Subcutaneous adipose tissue (tissue), 4 donors: ENCODE data around the gene TIMM8A. TPM values are rescaled to one million over a fixed set of nuclear protein-coding genes. Genes with fewer than 3 reads are reported as not detected.

ENCODE experiments used
- CTCF ChIP-seq: fragments of 450-650 bp; IDR thresholded peaks from one replicate; pipeline ENCODE4 v1.5.1; 2016; ENCODE audit warnings: low read depth, mild to moderate bottlenecking, control low read depth, antibody characterized with exemption, moderate library complexity
- total RNA-seq, 4 donors: library from RNA; depleted of rRNA; stranded (reverse); fragments of >200 nt; gene quantifications; one replicate each; pipeline ENCODE4 v1.1.0, GENCODE V29; 2016

The TIMM8A gene
- total RNA-seq, 4 donors from 2014 or later = 4.2 to 9.0 (median 5.9) TPM

- no peak for TF ChIP-seq CTCF
Observed at GRCh38 chrX:101377547-101377946, 29.0 kb upstream of the TIMM8A start.

- TF ChIP-seq CTCF = no peak
Observed at GRCh38 chrX:101370888-101371504, 22.5 kb upstream of the TIMM8A start.

GRCh38 chrX:101369687-101370086 lies 21.1 kb upstream of the TIMM8A start:
- no peak for TF ChIP-seq CTCF

DNA sequence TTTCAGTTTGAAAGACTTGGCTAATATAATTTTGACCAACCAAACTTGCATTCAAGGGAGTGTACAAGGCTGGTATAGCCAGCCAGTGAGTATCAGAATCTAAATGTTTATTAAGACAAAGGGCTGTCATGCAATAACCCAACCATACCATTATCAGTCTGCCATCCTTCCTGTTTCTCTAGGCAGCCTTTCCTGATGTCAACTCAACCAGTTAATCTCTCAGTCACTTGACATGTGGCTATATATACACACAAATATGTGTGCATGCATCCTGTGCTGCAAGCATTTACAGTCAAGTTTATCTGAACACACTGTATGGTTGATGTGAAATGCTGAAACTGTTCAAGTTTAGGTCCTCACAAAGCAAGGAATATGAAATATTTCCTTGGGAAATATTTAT lies 20.3 kb upstream of the TIMM8A start:
- no peak for TF ChIP-seq CTCF

DNA sequence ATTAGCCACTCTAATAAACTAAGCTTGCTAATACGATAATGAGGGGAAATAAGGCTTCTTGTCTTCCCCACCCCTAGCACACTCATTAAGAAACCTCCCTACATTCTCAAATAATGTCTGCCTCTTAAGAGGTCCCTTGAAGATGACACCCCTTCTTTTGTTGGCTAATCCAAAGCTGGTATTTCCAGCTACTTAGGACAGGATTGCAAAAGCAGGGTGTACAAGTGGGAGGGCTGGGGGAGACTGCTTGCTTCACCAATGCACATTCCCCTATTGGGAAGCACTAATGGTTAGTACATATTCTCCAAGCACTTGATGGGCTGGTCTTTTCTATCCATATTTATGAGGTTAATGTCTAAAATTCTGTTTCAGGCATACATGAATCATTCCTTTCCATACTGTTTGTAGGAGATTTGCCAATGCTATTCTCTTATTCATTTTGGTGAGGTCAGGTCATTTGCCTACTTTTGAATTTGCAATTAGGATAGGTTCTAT lies 16.8 kb upstream of the TIMM8A start:
- TF ChIP-seq CTCF = no peak

DNA sequence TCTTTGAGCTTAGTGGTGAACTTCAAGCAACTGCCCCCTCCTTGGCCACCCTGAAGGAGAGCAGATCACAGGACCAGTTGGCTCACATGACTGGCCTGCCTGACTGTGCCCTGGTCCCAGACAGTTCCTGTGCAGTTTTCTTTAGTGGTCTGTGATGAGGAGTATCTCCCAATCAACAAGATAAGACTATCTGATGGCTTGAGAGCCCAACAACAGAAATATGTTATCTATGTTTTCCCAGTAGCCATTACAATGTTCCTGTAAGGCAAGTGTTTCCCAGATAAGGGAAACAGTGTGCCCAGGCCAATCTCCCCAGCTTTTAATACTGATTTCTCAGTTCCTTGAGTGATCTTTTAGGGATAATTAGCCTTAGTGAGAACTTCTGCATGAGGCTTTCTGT lies 14.2 kb upstream of the TIMM8A start:
- no peak for TF ChIP-seq CTCF

DNA sequence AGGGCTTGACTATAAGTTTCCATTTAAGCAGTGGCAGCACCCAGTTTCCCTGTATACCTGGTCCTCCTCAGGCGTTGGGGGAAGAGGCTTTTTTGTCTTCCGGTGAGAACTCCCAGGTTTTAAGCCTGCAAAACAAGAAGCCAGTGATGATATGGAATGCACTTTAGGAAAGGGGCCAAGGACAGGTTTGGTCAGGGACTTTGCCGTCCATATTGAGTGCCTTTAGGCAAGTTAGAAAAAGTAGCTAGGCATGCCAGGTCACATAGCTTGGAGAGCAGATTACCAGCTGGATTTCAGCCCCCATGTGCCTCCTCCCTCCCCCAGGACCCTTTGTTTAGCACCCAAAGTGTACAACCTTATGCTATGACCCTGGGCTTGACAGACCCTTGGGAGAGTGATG lies 13.6 kb upstream of the TIMM8A start:
- no peak for TF ChIP-seq CTCF
